ENCODE measurements around the gene SYAP1.

- TF ChIP-seq CTCF (IDR thresholded peaks at IDR 0.05; ENCODE audit: low read depth, low read length): no peak
- TF ChIP-seq POLR2A (IDR thresholded peaks at IDR 0.05; ENCODE audit: extremely low read depth, insufficient read length): no peak
- TF ChIP-seq MYC (IDR thresholded peaks at IDR 0.05; ENCODE audit: low read depth, low read length): no peak
- TF ChIP-seq MAX (IDR thresholded peaks at IDR 0.05; ENCODE audit: low read depth, low read length): no peak
Measured at GRCh38 chrX:16788477-16788876, 69.1 kb downstream of the SYAP1 start.

Measured in NB4 (cell line).